GM12892 (cell line): ENCODE measurements around the gene OXSR1.

Source experiments
- POLR2A ChIP-seq: IDR thresholded peaks from 2 replicates; pipeline ENCODE4 v1.6.1; 2011; ENCODE audit warnings: low read depth, low read length, control low read depth
- POLR2AphosphoS5 ChIP-seq: IDR thresholded peaks from 2 replicates; pipeline ENCODE4 v1.6.1; 2011; ENCODE audit warnings: low read depth, low read length, control low read depth
- TAF1 ChIP-seq: IDR thresholded peaks from 2 replicates; pipeline ENCODE4 v1.6.1; 2011; ENCODE audit warnings: low read depth, mild to moderate bottlenecking, control low read depth, low read length, borderline replicate concordance

- TF ChIP-seq POLR2A = no peak
- no peak for TF ChIP-seq TAF1
- no peak for TF ChIP-seq POLR2AphosphoS5
Measured at GRCh38 chr3:38260474-38260873, 95.1 kb downstream of the OXSR1 start.
